Mesothelial cell of epicardium (in vitro differentiated cells): ENCODE data around the gene GLRA2. TPM values are rescaled to one million over a fixed set of nuclear protein-coding genes. Genes with fewer than 3 reads are reported as not detected.

ENCODE experiments used
- DNase-seq, 2 experiments: peaks; one replicate each; pipeline ENCODE4 v3.0.0; 2021; ENCODE audit warnings: low spot score in 2 of 2; ENCODE audit not compliant: unreplicated experiment in 2 of 2
- H3K27ac Mint-ChIP-seq: 2 replicates; pipeline ENCODE4 v1.8.0; 2021; ENCODE audit warnings: mixed read lengths
- H3K27me3 Mint-ChIP-seq: 2 replicates; pipeline ENCODE4 v1.8.0; 2021; ENCODE audit warnings: low read depth, mixed read lengths
- H3K36me3 Mint-ChIP-seq: 2 replicates; pipeline ENCODE4 v1.8.0; 2021; ENCODE audit warnings: mixed read lengths
- H3K4me1 Mint-ChIP-seq: 2 replicates; pipeline ENCODE4 v1.8.0; 2021; ENCODE audit warnings: mixed read lengths
- H3K4me3 Mint-ChIP-seq: 2 replicates; pipeline ENCODE4 v1.8.0; 2021; ENCODE audit warnings: mild to moderate bottlenecking, moderate library complexity, mixed read lengths
- H3K9me3 Mint-ChIP-seq: 2 replicates; pipeline ENCODE4 v1.8.0; 2021; ENCODE audit warnings: mixed read lengths
- CTCF ChIP-seq: fragments of 200-600 bp; sonication (generic); IDR thresholded peaks from one replicate; pipeline ENCODE4 v1.5.0; 2021; ENCODE audit warnings: antibody characterized with exemption; ENCODE audit not compliant: unreplicated experiment
- total RNA-seq: library from RNA; stranded (reverse); gene quantifications from 3 replicates; pipeline ENCODE4 v1.2.1, GENCODE V29; 2021

The GLRA2 gene
- total RNA-seq, 1 donor from 2014 or later: not detected

- no peak overlapping the region for H3K27ac Mint-ChIP-seq
- peaks cover 4% of the 10 kb centered on the region for H3K36me3 Mint-ChIP-seq
- no peak for TF ChIP-seq CTCF
- H3K4me1 Mint-ChIP-seq: no peaks in the 10 kb centered on the region
- H3K4me3 Mint-ChIP-seq: no peak overlapping the region
- no peak for DNase-seq
- peaks cover 35% of the 10 kb centered on the region for H3K9me3 Mint-ChIP-seq
- H3K27me3 Mint-ChIP-seq: no peaks in the 10 kb centered on the region
Observed at GRCh38 chrX:14690553-14690952, 161.2 kb downstream of the GLRA2 start.

DNA sequence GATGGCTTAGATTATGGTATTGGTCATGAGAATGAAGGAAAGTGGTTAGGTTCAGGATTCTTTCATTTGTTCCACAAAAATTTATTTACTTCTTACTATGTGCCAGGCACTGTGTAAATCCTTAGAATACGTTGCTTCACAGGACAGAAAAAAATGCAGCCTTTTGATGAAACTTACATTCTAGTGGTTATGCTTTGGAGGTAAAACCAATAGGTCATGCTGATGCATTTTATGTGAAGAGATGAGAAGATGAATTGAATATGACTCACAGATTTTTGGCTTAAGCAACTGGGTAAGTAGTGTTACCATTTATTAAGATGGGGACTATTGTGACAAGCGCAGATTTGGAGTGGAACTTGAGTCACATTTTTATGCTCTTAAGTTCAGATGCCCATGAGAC, 165.3 kb downstream of the GLRA2 start:
- H3K27me3 Mint-ChIP-seq: no peaks in the 10 kb centered on the region
- H3K36me3 Mint-ChIP-seq: no peaks in the 10 kb centered on the region
- no peak for TF ChIP-seq CTCF
- peaks cover 27% of the 10 kb centered on the region for H3K9me3 Mint-ChIP-seq
- H3K4me1 Mint-ChIP-seq: no peaks in the 10 kb centered on the region
- DNase-seq: no peak
- no peak overlapping the region for H3K27ac Mint-ChIP-seq
- no peak overlapping the region for H3K4me3 Mint-ChIP-seq

DNA sequence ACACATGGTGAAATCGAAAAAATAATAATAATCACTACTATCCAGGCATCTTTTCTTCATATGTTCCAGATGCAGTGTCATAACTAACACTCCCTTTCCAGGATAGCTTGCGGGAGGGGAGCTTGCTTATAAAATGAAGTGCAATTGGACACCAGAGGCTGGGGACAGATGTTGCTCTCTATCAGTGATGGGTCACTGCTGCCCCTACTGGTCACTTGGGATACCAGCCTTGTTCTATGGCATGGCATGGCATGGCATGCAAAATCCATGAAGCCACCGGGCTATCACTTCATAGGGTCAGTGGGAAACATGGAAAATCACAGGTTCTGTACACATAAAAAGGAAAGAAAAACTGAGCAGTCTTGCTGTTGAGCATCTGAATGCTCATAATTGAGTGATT, 168.1 kb downstream of the GLRA2 start:
- Mint-ChIP-seq H3K27me3 (no peaks in the 10 kb centered on the region), H3K9me3 (peaks cover 28% of the 10 kb centered on the region), H3K4me1 (no peaks in the 10 kb centered on the region), H3K4me3 (no peak overlapping the region), H3K27ac (no peak overlapping the region), H3K36me3 (no peaks in the 10 kb centered on the region)
- TF ChIP-seq CTCF: no peak
- DNase-seq: no peak

- no peaks in the 10 kb centered on the region for H3K4me1 Mint-ChIP-seq
- no peak for TF ChIP-seq CTCF
- H3K27ac Mint-ChIP-seq: no peak overlapping the region
Observed at GRCh38 chrX:14698790-14699189, 169.5 kb downstream of the GLRA2 start.

GRCh38 chrX:14700982-14701381, 171.6 kb downstream of the GLRA2 start:
- no peak for TF ChIP-seq CTCF
- DNase-seq: no peak

More at GRCh38 chrX:14698790-14699189, 169.5 kb downstream of the GLRA2 start:
- Mint-ChIP-seq H3K9me3 (peaks cover 27% of the 10 kb centered on the region), H3K36me3 (no peaks in the 10 kb centered on the region), H3K4me3 (no peak overlapping the region), H3K27me3 (no peaks in the 10 kb centered on the region)
- no peak for DNase-seq

GRCh38 chrX:14702145-14702544, 172.8 kb downstream of the GLRA2 start:
- H3K36me3 Mint-ChIP-seq: no peaks in the 10 kb centered on the region
- H3K9me3 Mint-ChIP-seq: peaks cover 7% of the 10 kb centered on the region
- no peaks in the 10 kb centered on the region for H3K4me1 Mint-ChIP-seq
- DNase-seq: no peak
- no peak overlapping the region for H3K4me3 Mint-ChIP-seq
- no peak overlapping the region for H3K27ac Mint-ChIP-seq
- no peak for TF ChIP-seq CTCF
- H3K27me3 Mint-ChIP-seq: no peaks in the 10 kb centered on the region

More at GRCh38 chrX:14700982-14701381, 171.6 kb downstream of the GLRA2 start:
- H3K4me1 Mint-ChIP-seq: no peaks in the 10 kb centered on the region
- no peaks in the 10 kb centered on the region for H3K27me3 Mint-ChIP-seq
- no peaks in the 10 kb centered on the region for H3K36me3 Mint-ChIP-seq
- H3K4me3 Mint-ChIP-seq: no peak overlapping the region
- peaks cover 14% of the 10 kb centered on the region for H3K9me3 Mint-ChIP-seq
- no peak overlapping the region for H3K27ac Mint-ChIP-seq
